ENCODE results near the gene SUSD1. TPM values are rescaled to one million over a fixed set of nuclear protein-coding genes. Genes with fewer than 3 reads are reported as not detected.

Gene SUSD1
- total RNA-seq, 1 donor from 2014 or later = 33.8 TPM

- TF ChIP-seq, protein P1, sequence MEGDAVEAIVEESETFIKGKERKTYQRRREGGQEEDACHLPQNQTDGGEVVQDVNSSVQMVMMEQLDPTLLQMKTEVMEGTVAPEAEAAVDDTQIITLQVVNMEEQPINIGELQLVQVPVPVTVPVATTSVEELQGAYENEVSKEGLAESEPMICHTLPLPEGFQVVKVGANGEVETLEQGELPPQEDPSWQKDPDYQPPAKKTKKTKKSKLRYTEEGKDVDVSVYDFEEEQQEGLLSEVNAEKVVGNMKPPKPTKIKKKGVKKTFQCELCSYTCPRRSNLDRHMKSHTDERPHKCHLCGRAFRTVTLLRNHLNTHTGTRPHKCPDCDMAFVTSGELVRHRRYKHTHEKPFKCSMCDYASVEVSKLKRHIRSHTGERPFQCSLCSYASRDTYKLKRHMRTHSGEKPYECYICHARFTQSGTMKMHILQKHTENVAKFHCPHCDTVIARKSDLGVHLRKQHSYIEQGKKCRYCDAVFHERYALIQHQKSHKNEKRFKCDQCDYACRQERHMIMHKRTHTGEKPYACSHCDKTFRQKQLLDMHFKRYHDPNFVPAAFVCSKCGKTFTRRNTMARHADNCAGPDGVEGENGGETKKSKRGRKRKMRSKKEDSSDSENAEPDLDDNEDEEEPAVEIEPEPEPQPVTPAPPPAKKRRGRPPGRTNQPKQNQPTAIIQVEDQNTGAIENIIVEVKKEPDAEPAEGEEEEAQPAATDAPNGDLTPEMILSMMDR (IDR thresholded peaks at IDR 0.05; ENCODE audit: insufficient read depth, low read length, poor library complexity, severe bottlenecking) = no peak
- H3K27me3 ChIP-seq (ENCODE audit: control insufficient read depth, insufficient read depth, low read length) = no peaks in the 10 kb centered on the region
- no peak overlapping the region for H3K4me3 ChIP-seq (ENCODE audit: low read depth, low read length)
- H3K36me3 ChIP-seq (ENCODE audit: control insufficient read depth, insufficient read depth, low read length) = peaks cover 2% of the 10 kb centered on the region
- peak; percentile 97 for DNase-seq (ENCODE audit: low read depth)
Measured at GRCh38 chr9:112112519-112112918, 62.6 kb downstream of the SUSD1 start.

GRCh38 chr9:112111461-112111860 is 63.6 kb downstream of the SUSD1 start:
- DNase-seq (ENCODE audit: low read depth) = no peak
- TF ChIP-seq, protein P1 (IDR thresholded peaks at IDR 0.05; ENCODE audit: insufficient read depth, low read length, poor library complexity, severe bottlenecking) = no peak
- Histone ChIP-seq H3K36me3 (ENCODE audit: control insufficient read depth, insufficient read depth, low read length) (peaks cover 2% of the 10 kb centered on the region), H3K27me3 (ENCODE audit: control insufficient read depth, insufficient read depth, low read length) (no peaks in the 10 kb centered on the region), H3K4me3 (ENCODE audit: low read depth, low read length) (no peak overlapping the region)

GRCh38 chr9:112110777-112111113 is 64.4 kb downstream of the SUSD1 start:
- DNase-seq (ENCODE audit: low read depth) = no peak
- TF ChIP-seq, protein P1 (IDR thresholded peaks at IDR 0.05; ENCODE audit: insufficient read depth, low read length, poor library complexity, severe bottlenecking) = no peak
- no peak overlapping the region for H3K4me3 ChIP-seq (ENCODE audit: low read depth, low read length)
- no peaks in the 10 kb centered on the region for H3K27me3 ChIP-seq (ENCODE audit: control insufficient read depth, insufficient read depth, low read length)
- H3K36me3 ChIP-seq (ENCODE audit: control insufficient read depth, insufficient read depth, low read length) = peaks cover 2% of the 10 kb centered on the region

GRCh38 chr9:112110094-112110776 is 64.9 kb downstream of the SUSD1 start:
- peaks cover 2% of the 10 kb centered on the region for H3K36me3 ChIP-seq (ENCODE audit: control insufficient read depth, insufficient read depth, low read length)
- no peaks in the 10 kb centered on the region for H3K27me3 ChIP-seq (ENCODE audit: control insufficient read depth, insufficient read depth, low read length)
- TF ChIP-seq, protein P1 (IDR thresholded peaks at IDR 0.05; ENCODE audit: insufficient read depth, low read length, poor library complexity, severe bottlenecking) = no peak
- H3K4me3 ChIP-seq (ENCODE audit: low read depth, low read length) = no peak overlapping the region
- no peak for DNase-seq (ENCODE audit: low read depth)

- no peak for DNase-seq (ENCODE audit: low read depth)
- Histone ChIP-seq H3K4me3 (ENCODE audit: low read depth, low read length) (no peak overlapping the region), H3K36me3 (ENCODE audit: control insufficient read depth, insufficient read depth, low read length) (no peaks in the 10 kb centered on the region), H3K27me3 (ENCODE audit: control insufficient read depth, insufficient read depth, low read length) (no peaks in the 10 kb centered on the region)
- TF ChIP-seq, protein P1 (IDR thresholded peaks at IDR 0.05; ENCODE audit: insufficient read depth, low read length, poor library complexity, severe bottlenecking) = no peak
Measured at GRCh38 chr9:112104901-112105300, 70.2 kb downstream of the SUSD1 start.

- H3K36me3 ChIP-seq (ENCODE audit: control insufficient read depth, insufficient read depth, low read length) = no peaks in the 10 kb centered on the region
- no peaks in the 10 kb centered on the region for H3K27me3 ChIP-seq (ENCODE audit: control insufficient read depth, insufficient read depth, low read length)
- DNase-seq (ENCODE audit: low read depth) = no peak
- no peak overlapping the region for H3K4me3 ChIP-seq (ENCODE audit: low read depth, low read length)
- TF ChIP-seq, protein P1 (IDR thresholded peaks at IDR 0.05; ENCODE audit: insufficient read depth, low read length, poor library complexity, severe bottlenecking) = no peak
Measured at GRCh38 chr9:112104401-112104800, 70.7 kb downstream of the SUSD1 start.
